Activated CD4-positive, CD25-positive, alpha-beta regulatory T cell treated with anti-CD3 and anti-CD28 coated beads, Interleukin-2, amount 50 U/mL, for 24 hours (primary cell): Measurements from ENCODE around the gene PFKM.
"Not testable (repeated sequence)": the region's sequence is repeated elsewhere in the genome, so short reads cannot be mapped to it uniquely, and the experiment has no call there.

ENCODE experiments used
- ATAC-seq, 2 donors: fragments of 150-1000 bp; cut with Tn5 transposase; one replicate each; pipeline ENCODE4 v1.10.0; 2021; ENCODE audit warnings: mild to moderate bottlenecking in 1 of 2, moderate library complexity in 1 of 2

The PFKM gene

GRCh38 chr12:48115957-48116356, 3.2 kb upstream of the PFKM start:
- no peak for ATAC-seq

GRCh38 chr12:48118284-48118871, 786 bp upstream of the PFKM start:
- ATAC-seq = no peak

GRCh38 chr12:48119834-48120195, 651 bp downstream of the PFKM start:
- ATAC-seq = no peak

- ATAC-seq = no peak
Observed at GRCh38 chr12:48121522-48121921, 2.4 kb downstream of the PFKM start.

GRCh38 chr12:48122065-48122834, 3.1 kb downstream of the PFKM start:
- ATAC-seq = no peak

- ATAC-seq = no peak
Observed at GRCh38 chr12:48123169-48123568, 4.0 kb downstream of the PFKM start.

- ATAC-seq = not testable (repeated sequence)
Observed at GRCh38 chr12:48125542-48125941, 6.4 kb downstream of the PFKM start.

GRCh38 chr12:48125985-48126384, 6.8 kb downstream of the PFKM start:
- no peak for ATAC-seq

- no peak for ATAC-seq
Observed at GRCh38 chr12:48126953-48127630, 7.9 kb downstream of the PFKM start.

GRCh38 chr12:48128800-48129199, 9.6 kb downstream of the PFKM start:
- no peak for ATAC-seq

GRCh38 chr12:48129376-48129775, 10.2 kb downstream of the PFKM start:
- ATAC-seq = no peak

- ATAC-seq = no peak
Observed at GRCh38 chr12:48131517-48131916, 12.4 kb downstream of the PFKM start.

GRCh38 chr12:48132826-48133225, 13.7 kb downstream of the PFKM start:
- ATAC-seq = no peak

GRCh38 chr12:48135027-48135426, 15.9 kb downstream of the PFKM start:
- no peak for ATAC-seq

- ATAC-seq = no peak
Observed at GRCh38 chr12:48142818-48143674, 23.9 kb downstream of the PFKM start.

- no peak for ATAC-seq
Observed at GRCh38 chr12:48143898-48144297, 24.7 kb downstream of the PFKM start.

- no peak for ATAC-seq
Observed at GRCh38 chr12:48145981-48146380, 26.8 kb downstream of the PFKM start.

GRCh38 chr12:48151103-48151771, 32.1 kb downstream of the PFKM start:
- ATAC-seq = peak in 1 of 2 donors; percentile 22

- ATAC-seq = not testable (repeated sequence)
Observed at GRCh38 chr12:48155786-48156185, 36.6 kb downstream of the PFKM start.

GRCh38 chr12:48156652-48157017, 37.5 kb downstream of the PFKM start:
- ATAC-seq = no peak

GRCh38 chr12:48157018-48157888, 38.1 kb downstream of the PFKM start, which contains the start of gene ASB8:
TSS of gene ASB8 (minus strand) at chr12:48157515. CDS start at chr12:48153496, 4,019 bp downstream.
- ATAC-seq = peak; percentile 93 to 95
